Endometrium (tissue), 2 donors: ENCODE data around the gene CEACAM20.
"Not testable (repeated sequence)": the region's sequence is repeated elsewhere in the genome, so short reads cannot be mapped to it uniquely, and the experiment has no call there.

Experiments used
- FAIRE-seq: peaks from 2 replicates; lab custom pipeline; 2012; peaks lifted over from hg19 to GRCh38; lab: Jason Lieb, UNC
- donor health status: control.
- donor health status: control.

The CEACAM20 gene

GRCh38 chr19:44529536-44529935 lies at the start of gene CEACAM20:
TSS of gene CEACAM20 (minus strand) at chr19:44529675. CDS start at chr19:44529509, 166 bp downstream.
- FAIRE-seq: no peak

- no peak for FAIRE-seq
Measured at GRCh38 chr19:44577566-44577874, 48.0 kb upstream of the CEACAM20 start.

- no peak for FAIRE-seq
Measured at GRCh38 chr19:44576843-44577565, 47.5 kb upstream of the CEACAM20 start.

- FAIRE-seq: no peak
Measured at GRCh38 chr19:44575116-44575700, 45.7 kb upstream of the CEACAM20 start.

GRCh38 chr19:44574186-44574950 lies 44.9 kb upstream of the CEACAM20 start:
- no peak for FAIRE-seq

- no peak for FAIRE-seq
Measured at GRCh38 chr19:44573627-44574026, 44.2 kb upstream of the CEACAM20 start.

GRCh38 chr19:44573183-44573582 lies 43.7 kb upstream of the CEACAM20 start:
- FAIRE-seq: no peak

- FAIRE-seq: no peak
Measured at GRCh38 chr19:44572581-44572900, 43.1 kb upstream of the CEACAM20 start.

GRCh38 chr19:44571830-44572580 lies 42.5 kb upstream of the CEACAM20 start:
- no peak for FAIRE-seq

- peak; percentile 65 for FAIRE-seq
Measured at GRCh38 chr19:44570984-44571684, 41.7 kb upstream of the CEACAM20 start.

- no peak for FAIRE-seq
Measured at GRCh38 chr19:44570603-44570983, 41.1 kb upstream of the CEACAM20 start.

- FAIRE-seq: no peak
Measured at GRCh38 chr19:44567745-44568144, 38.3 kb upstream of the CEACAM20 start.

- no peak for FAIRE-seq
Measured at GRCh38 chr19:44566984-44567383, 37.5 kb upstream of the CEACAM20 start.

- FAIRE-seq: not testable (repeated sequence)
Measured at GRCh38 chr19:44563086-44563655, 33.7 kb upstream of the CEACAM20 start.

GRCh38 chr19:44557933-44558332 lies 28.5 kb upstream of the CEACAM20 start:
- FAIRE-seq: no peak

- no peak for FAIRE-seq
Measured at GRCh38 chr19:44554641-44555246, 25.3 kb upstream of the CEACAM20 start.

- no peak for FAIRE-seq
Measured at GRCh38 chr19:44553478-44554171, 24.1 kb upstream of the CEACAM20 start.

- FAIRE-seq: no peak
Measured at GRCh38 chr19:44552324-44552723, 22.8 kb upstream of the CEACAM20 start.

- FAIRE-seq: no peak
Measured at GRCh38 chr19:44551850-44552249, 22.4 kb upstream of the CEACAM20 start.

- not testable (repeated sequence) for FAIRE-seq
Measured at GRCh38 chr19:44550976-44551375, 21.5 kb upstream of the CEACAM20 start.

GRCh38 chr19:44549507-44549906 lies 20.0 kb upstream of the CEACAM20 start:
- no peak for FAIRE-seq
